T-cell (primary cell): ENCODE measurements around the gene FPGS. TPM values are rescaled to one million over a fixed set of nuclear protein-coding genes. Genes with fewer than 3 reads are reported as not detected.

ENCODE experiments used
- ATAC-seq, 4 experiments: fragments of 200-7000 bp in 3 of 4; fragments of 150-1000 bp in 1 of 4; cut with Tn5 transposase; replicated peaks in 1 of 4; 1 replicate in 3 of 4; 2 replicates in 1 of 4; pipeline ENCODE4 v1.10.0; 2021; ENCODE audit warnings: moderate library complexity in 3 of 4, mild to moderate bottlenecking in 2 of 4, moderate number of reproducible peaks in 1 of 4
- CTCF ChIA-PET, 2 donors: fragments of 300-600 bp; sonication (Branson Sonifier 250); formaldehyde crosslinking; loops; one replicate each; lab custom pipeline; 2022; ENCODE audit warnings: antibody characterized with exemption in 2 of 2; lab: Charles Lee
- POLR2A ChIA-PET, 2 donors: fragments of 300-600 bp; sonication (Branson Sonifier 250); formaldehyde crosslinking; loops; one replicate each; lab custom pipeline; 2022; ENCODE audit warnings: antibody characterized with exemption in 2 of 2; lab: Charles Lee
- DNase-seq, 35 experiments: peaks; one replicate each; pipeline versions ENCODE4 v3.0.0 to v3.0.0-alpha.2; 2013 to 2023
- H3K27ac ChIP-seq: one replicate; pipeline ENCODE4 v1.5.1; 2013; ENCODE audit warnings: low read length
- H3K27me3 ChIP-seq, 2 experiments: replicated peaks in 1 of 2; 1 replicate in 1 of 2; 2 replicates in 1 of 2; pipeline versions ENCODE4 v1.6.1 to v1.7.0; 2013; ENCODE audit warnings: low read length in 1 of 2, mixed read lengths in 1 of 2; ENCODE audit not compliant: control insufficient read depth in 2 of 2, insufficient read depth in 2 of 2; ENCODE audit errors: extremely low read depth in 1 of 2
- H3K36me3 ChIP-seq, 2 donors: 1 replicate in 1 of 2; 2 replicates in 1 of 2; pipeline versions ENCODE4 v1.6.1 to v1.7.0; 2013; ENCODE audit warnings: low read length in 1 of 2; ENCODE audit not compliant: control insufficient read depth in 2 of 2, insufficient read depth in 1 of 2; ENCODE audit errors: extremely low read depth in 1 of 2
- H3K4me1 ChIP-seq, 2 experiments: 1 replicate in 1 of 2; 2 replicates in 1 of 2; pipeline versions ENCODE4 v1.6.1 to v1.7.0; 2013; ENCODE audit warnings: low read length in 2 of 2, mixed read lengths in 1 of 2; ENCODE audit not compliant: insufficient read depth in 2 of 2, control insufficient read depth in 1 of 2; ENCODE audit errors: extremely low read depth in 1 of 2
- H3K4me3 ChIP-seq, 2 donors: 1 replicate in 1 of 2; 2 replicates in 1 of 2; pipeline versions ENCODE4 v1.5.1 to v1.7.0; 2013; ENCODE audit warnings: mild to moderate bottlenecking in 2 of 2, low read length in 1 of 2, moderate library complexity in 1 of 2; ENCODE audit not compliant: control insufficient read depth in 1 of 2; ENCODE audit errors: extremely low read depth in 1 of 2
- H3K9me3 ChIP-seq: 2 replicates; pipeline ENCODE4 v1.7.0; 2013
- H3K27ac Mint-ChIP-seq, 2 donors: one replicate each; pipeline ENCODE4 v1.8.0; 2020 to 2021; ENCODE audit warnings: mild to moderate bottlenecking in 2 of 2, mixed read lengths in 2 of 2
- H3K27me3 Mint-ChIP-seq, 2 donors: one replicate each; pipeline ENCODE4 v1.8.0; 2021 to 2022; ENCODE audit warnings: mixed read lengths in 2 of 2
- H3K36me3 Mint-ChIP-seq: one replicate; pipeline ENCODE4 v1.8.0; 2021; ENCODE audit warnings: mixed read lengths
- H3K4me1 Mint-ChIP-seq, 3 donors: one replicate each; pipeline ENCODE4 v1.8.0; 2020 to 2022; ENCODE audit warnings: mixed read lengths in 3 of 3, mild to moderate bottlenecking in 1 of 3
- H3K4me3 Mint-ChIP-seq, 3 donors: one replicate each; pipeline ENCODE4 v1.8.0; 2020 to 2022; ENCODE audit warnings: mild to moderate bottlenecking in 3 of 3, mixed read lengths in 3 of 3, moderate library complexity in 3 of 3
- H3K9me3 Mint-ChIP-seq, 3 donors: one replicate each; pipeline ENCODE4 v1.8.0; 2020 to 2022; ENCODE audit warnings: mixed read lengths in 3 of 3
- WGBS: methylation state at CpG from one replicate; pipeline ENCODE4 v1.1.5; 2013; ENCODE audit warnings: missing lambda C conversion rate; ENCODE audit not compliant: insufficient coverage; 5-methylcytosine and 5-hydroxymethylcytosine counted together
- total RNA-seq, 35 experiments: library from RNA in 6 of 35; stranded (reverse) in 6 of 35; fragments of 120-200 nt in 1 of 35; gene quantifications; one replicate each; pipeline versions ENCODE4 v1.2.1 to v1.2.4 and lab custom pipeline; 2013 to 2026

Gene FPGS
- total RNA-seq, 5 donors from 2014 or later (not counting 1 experiment from before 2014, with no cell fraction given) = 78.4 to 151 (median 139) TPM

- H3K27ac ChIP-seq = no peak overlapping the region
- POLR2A ChIA-PET = interaction anchor here in 1 of 2 donors (0.6 kb wide), 1 partner anchor 19 kb away, joined by 3 read pairs; no protein-coding TSS in a partner anchor
- H3K27me3 ChIP-seq = no peaks in the 10 kb centered on the region
- H3K9me3 Mint-ChIP-seq = no peaks in the 10 kb centered on the region
- H3K27me3 Mint-ChIP-seq = no peaks in the 10 kb centered on the region
- DNase-seq = peak in 6 of 35 experiments; percentile 19 to 48 (median 26)
- H3K36me3 ChIP-seq = peaks cover 18 to 43% of the 10 kb centered on the region in 2 donors
- H3K27ac Mint-ChIP-seq = peak overlapping the region; percentile 32 to 58
- peaks cover 17 to 28% (median 28%) of the 10 kb centered on the region in 3 donors for H3K4me1 Mint-ChIP-seq
- ATAC-seq = no peak
- no peak overlapping the region for H3K4me3 ChIP-seq
- peaks cover 22% of the 10 kb centered on the region for H3K36me3 Mint-ChIP-seq
- no peaks in the 10 kb centered on the region for H3K9me3 ChIP-seq
- H3K4me1 ChIP-seq = peaks cover 4 to 29% of the 10 kb centered on the region in 2 experiments
- 90% methylated on average over 3 of the region's 8 CpGs for WGBS
- H3K4me3 Mint-ChIP-seq = no peak overlapping the region
- CTCF ChIA-PET = interaction anchor here in 1 of 2 donors (0.7 kb wide), 1 partner anchor 233 kb away, joined by 3 read pairs; no protein-coding TSS in a partner anchor
Measured at GRCh38 chr9:127805620-127806019, 2.9 kb downstream of the FPGS start.

- no peak overlapping the region for H3K27ac ChIP-seq
- 98% methylated on average over 9 of the region's 14 CpGs for WGBS
- CTCF ChIA-PET = no interaction called here
- H3K36me3 Mint-ChIP-seq = peaks cover 24% of the 10 kb centered on the region
- H3K4me1 Mint-ChIP-seq = peaks cover 17 to 27% (median 22%) of the 10 kb centered on the region in 3 donors
- H3K9me3 Mint-ChIP-seq = no peaks in the 10 kb centered on the region
- no peaks in the 10 kb centered on the region for H3K27me3 Mint-ChIP-seq
- H3K4me1 ChIP-seq = peaks cover 4 to 26% of the 10 kb centered on the region in 2 experiments
- H3K27ac Mint-ChIP-seq = no peak overlapping the region
- H3K9me3 ChIP-seq = no peaks in the 10 kb centered on the region
- H3K36me3 ChIP-seq = peaks cover 18 to 50% of the 10 kb centered on the region in 2 donors
- H3K4me3 Mint-ChIP-seq = no peak overlapping the region
- DNase-seq (no peak), ATAC-seq (no peak)
- no peaks in the 10 kb centered on the region for H3K27me3 ChIP-seq
- POLR2A ChIA-PET = no interaction called here
- H3K4me3 ChIP-seq = no peak overlapping the region
Measured at GRCh38 chr9:127806871-127807270, 4.2 kb downstream of the FPGS start.

- H3K9me3 ChIP-seq = no peaks in the 10 kb centered on the region
- H3K4me1 ChIP-seq = peaks cover 4 to 16% of the 10 kb centered on the region in 2 experiments
- no peak overlapping the region for H3K27ac Mint-ChIP-seq
Measured at GRCh38 chr9:127808347-127809001, 5.8 kb downstream of the FPGS start.

GRCh38 chr9:127809002-127809539 lies 6.4 kb downstream of the FPGS start:
- DNase-seq (no peak), ATAC-seq (no peak)
- Mint-ChIP-seq H3K36me3 (peaks cover 32% of the 10 kb centered on the region), H3K4me3 (no peak overlapping the region), H3K27ac (no peak overlapping the region), H3K27me3 (no peaks in the 10 kb centered on the region), H3K9me3 (no peaks in the 10 kb centered on the region), H3K4me1 (peaks cover 6 to 14% (median 11%) of the 10 kb centered on the region in 3 donors)
- ChIA-PET CTCF (no interaction called here), POLR2A (interaction anchor here in 1 of 2 donors (0.6 kb wide), 1 partner anchor 38 kb away, joined by 6 read pairs; no protein-coding TSS in a partner anchor)
- H3K27me3 ChIP-seq = no peaks in the 10 kb centered on the region
- no peak overlapping the region for H3K27ac ChIP-seq
- H3K9me3 ChIP-seq = no peaks in the 10 kb centered on the region
- WGBS = 99% methylated on average over 7 of the region's 9 CpGs
- peaks cover 0 to 10% of the 10 kb centered on the region in 2 experiments for H3K4me1 ChIP-seq
- peaks cover 34 to 71% of the 10 kb centered on the region in 2 donors for H3K36me3 ChIP-seq
- no peak overlapping the region for H3K4me3 ChIP-seq

More at GRCh38 chr9:127808347-127809001, 5.8 kb downstream of the FPGS start:
- WGBS = 87% methylated on average over 11 of the region's 17 CpGs
- no peak overlapping the region for H3K4me3 Mint-ChIP-seq
- no peaks in the 10 kb centered on the region for H3K9me3 Mint-ChIP-seq
- H3K27me3 ChIP-seq = no peaks in the 10 kb centered on the region
- CTCF ChIA-PET = no interaction called here
- peaks cover 32% of the 10 kb centered on the region for H3K36me3 Mint-ChIP-seq
- H3K27ac ChIP-seq = no peak overlapping the region
- no peaks in the 10 kb centered on the region for H3K27me3 Mint-ChIP-seq
- H3K36me3 ChIP-seq = peaks cover 28 to 66% of the 10 kb centered on the region in 2 donors
- ATAC-seq = no peak
- no peak for DNase-seq
- POLR2A ChIA-PET = no interaction called here
- no peak overlapping the region for H3K4me3 ChIP-seq
- H3K4me1 Mint-ChIP-seq = peaks cover 12 to 19% (median 16%) of the 10 kb centered on the region in 3 donors

GRCh38 chr9:127809540-127810377 lies 7.1 kb downstream of the FPGS start:
- Histone ChIP-seq H3K27ac (no peak overlapping the region), H3K36me3 (peaks cover 36 to 70% of the 10 kb centered on the region in 2 donors)
- peaks cover 32% of the 10 kb centered on the region for H3K36me3 Mint-ChIP-seq

More at GRCh38 chr9:127809540-127810377, 7.1 kb downstream of the FPGS start:
- Histone ChIP-seq H3K27me3 (no peaks in the 10 kb centered on the region), H3K9me3 (no peaks in the 10 kb centered on the region), H3K4me3 (no peak overlapping the region), H3K4me1 (peaks cover 0 to 3% of the 10 kb centered on the region in 2 experiments)
- Mint-ChIP-seq H3K4me1 (peaks cover 0 to 8% (median 4%) of the 10 kb centered on the region in 3 donors), H3K27me3 (no peaks in the 10 kb centered on the region), H3K4me3 (no peak overlapping the region), H3K9me3 (no peaks in the 10 kb centered on the region), H3K27ac (no peak overlapping the region)
- ChIA-PET CTCF (no interaction called here), POLR2A (interaction anchor here in 1 of 2 donors (0.6 kb wide), 1 partner anchor 39 kb away, joined by 6 read pairs; no protein-coding TSS in a partner anchor)
- WGBS = 96% methylated on average over 38 of the region's 57 CpGs
- no peak for ATAC-seq
- DNase-seq = no peak
